HG02973 (cell line): ENCODE results near the gene PCDHB10.
"Not testable (repeated sequence)": the region's sequence is repeated elsewhere in the genome, so short reads cannot be mapped to it uniquely, and the experiment has no call there.

Source experiments
- ATAC-seq: cut with Tn5 transposase; IDR thresholded peaks from one replicate; pipeline ENCODE4 v1.9.1; 2021; ENCODE audit warnings: moderate library complexity; ENCODE audit not compliant: unreplicated experiment

PCDHB10 gene

DNA sequence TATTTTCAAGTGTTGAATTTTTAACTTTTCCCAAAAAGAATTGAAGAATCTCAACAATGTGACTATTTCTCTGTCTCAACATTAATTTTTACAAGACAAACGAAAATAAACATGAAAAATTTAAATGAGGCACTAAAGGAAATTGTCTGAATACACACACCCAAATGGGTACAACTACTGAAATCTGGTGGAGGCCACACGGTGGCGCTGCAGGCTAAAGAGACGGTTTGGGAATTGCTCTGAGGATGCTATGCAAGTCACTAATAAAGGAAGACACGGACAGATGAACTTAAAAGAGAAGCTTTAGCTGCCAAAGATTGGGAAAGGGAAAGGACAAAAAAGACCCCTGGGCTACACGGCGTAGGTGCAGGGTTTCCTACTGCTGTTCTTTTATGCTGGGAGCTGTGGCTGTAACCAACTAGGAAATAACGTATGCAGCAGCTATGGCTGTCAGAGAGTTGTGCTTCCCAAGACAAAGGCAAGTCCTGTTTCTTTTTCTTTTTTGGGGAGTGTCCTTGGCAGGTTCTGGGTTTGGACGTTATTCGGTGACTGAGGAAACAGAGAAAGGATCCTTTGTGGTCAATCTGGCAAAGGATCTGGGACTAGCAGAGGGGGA, at the start of gene PCDHB10:
TSS of gene PCDHB10 (plus strand) at position 244 of the 616 bp plus-strand sequence. CDS start at position 444, 200 bp downstream.
- no peak for ATAC-seq

DNA sequence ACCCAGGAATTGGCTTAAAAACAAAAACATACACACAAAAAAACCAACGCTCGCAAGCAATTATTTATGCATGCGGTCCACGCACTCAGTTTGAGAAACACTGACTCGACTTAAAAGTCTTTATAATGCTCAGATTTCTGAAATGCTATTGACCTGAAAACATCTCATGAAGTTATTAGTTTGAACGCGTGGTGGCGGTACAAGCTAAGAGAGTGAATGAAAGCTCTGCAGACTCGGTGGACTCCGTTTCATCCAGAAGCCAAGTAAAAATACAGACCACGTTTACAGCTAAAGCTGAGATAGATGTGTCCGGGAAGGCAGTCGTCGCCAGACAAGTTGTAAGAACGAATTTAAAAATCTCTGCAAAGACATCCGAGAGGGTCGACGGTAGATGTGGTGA, 42.3 kb upstream of the PCDHB10 start, which contains the start of gene PCDHB6:
TSS of gene PCDHB6 (plus strand) at position 246 of the 400 bp plus-strand sequence. CDS start 201 bp downstream, outside the sequence.
- ATAC-seq = no peak

DNA sequence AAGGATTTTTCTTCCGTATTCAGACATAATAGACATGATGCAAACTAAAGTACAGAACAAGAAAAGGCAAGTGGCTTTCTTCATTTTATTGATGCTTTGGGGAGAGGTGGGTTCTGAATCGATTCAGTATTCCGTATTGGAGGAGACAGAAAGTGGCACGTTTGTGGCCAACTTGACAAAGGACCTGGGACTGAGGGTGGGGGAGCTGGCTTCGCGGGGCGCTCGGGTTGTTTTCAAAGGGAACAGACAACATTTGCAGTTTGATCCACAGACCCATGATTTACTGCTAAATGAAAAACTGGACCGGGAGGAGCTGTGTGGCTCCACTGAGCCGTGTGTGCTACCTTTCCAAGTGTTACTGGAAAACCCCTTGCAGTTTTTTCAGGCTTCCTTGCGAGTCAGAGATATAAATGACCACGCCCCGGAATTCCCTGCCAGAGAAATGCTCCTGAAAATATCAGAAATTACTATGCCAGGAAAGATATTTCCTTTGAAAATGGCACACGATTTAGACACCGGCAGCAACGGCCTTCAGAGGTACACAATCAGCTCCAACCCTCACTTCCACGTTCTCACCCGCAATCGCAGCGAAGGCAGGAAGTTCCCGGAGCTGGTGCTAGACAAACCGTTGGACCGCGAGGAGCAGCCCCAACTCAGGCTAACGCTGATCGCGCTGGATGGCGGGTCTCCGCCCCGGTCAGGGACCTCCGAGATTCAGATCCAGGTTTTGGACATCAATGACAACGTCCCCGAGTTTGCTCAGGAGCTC, 41.7 kb upstream of the PCDHB10 start:
- ATAC-seq = no peak

DNA sequence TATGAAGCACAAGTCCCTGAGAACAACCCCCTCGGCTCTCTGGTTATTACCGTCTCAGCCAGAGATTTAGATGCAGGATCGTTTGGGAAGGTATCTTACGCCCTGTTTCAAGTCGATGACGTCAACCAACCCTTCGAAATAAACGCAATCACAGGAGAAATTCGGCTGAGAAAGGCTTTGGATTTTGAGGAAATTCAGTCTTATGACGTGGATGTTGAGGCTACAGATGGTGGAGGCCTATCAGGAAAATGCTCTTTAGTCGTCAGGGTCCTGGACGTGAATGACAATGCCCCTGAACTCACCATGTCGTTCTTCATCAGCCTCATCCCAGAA, 41.2 kb upstream of the PCDHB10 start:
- ATAC-seq = no peak

DNA sequence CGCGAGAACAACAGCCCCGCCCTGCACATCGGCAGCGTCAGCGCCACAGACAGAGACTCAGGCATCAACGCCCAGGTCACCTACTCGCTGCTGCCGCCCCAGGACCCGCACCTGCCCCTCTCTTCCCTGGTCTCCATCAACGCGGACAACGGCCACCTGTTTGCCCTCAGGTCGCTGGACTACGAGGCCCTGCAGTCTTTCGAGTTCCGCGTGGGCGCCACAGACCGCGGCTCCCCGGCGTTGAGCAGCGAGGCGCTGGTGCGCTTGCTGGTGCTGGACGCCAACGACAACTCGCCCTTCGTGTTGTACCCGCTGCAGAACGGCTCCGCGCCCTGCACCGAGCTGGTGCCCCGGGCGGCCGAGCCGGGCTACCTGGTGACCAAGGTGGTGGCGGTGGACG, 40.5 kb upstream of the PCDHB10 start:
- not testable (repeated sequence) for ATAC-seq

DNA sequence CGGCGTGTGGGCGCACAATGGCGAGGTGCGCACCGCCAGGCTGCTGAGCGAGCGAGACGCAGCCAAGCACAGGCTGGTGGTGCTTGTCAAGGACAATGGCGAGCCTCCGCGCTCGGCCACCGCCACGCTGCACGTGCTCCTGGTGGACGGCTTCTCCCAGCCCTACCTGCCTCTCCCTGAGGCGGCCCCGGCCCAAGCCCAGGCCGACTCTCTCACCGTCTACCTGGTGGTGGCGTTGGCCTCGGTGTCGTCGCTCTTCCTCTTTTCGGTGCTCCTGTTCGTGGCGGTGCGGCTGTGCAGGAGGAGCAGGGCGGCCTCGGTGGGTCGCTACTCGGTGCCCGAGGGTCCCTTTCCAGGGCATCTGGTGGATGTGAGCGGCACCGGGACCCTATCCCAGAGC, 40.1 kb upstream of the PCDHB10 start:
- not testable (repeated sequence) for ATAC-seq

DNA sequence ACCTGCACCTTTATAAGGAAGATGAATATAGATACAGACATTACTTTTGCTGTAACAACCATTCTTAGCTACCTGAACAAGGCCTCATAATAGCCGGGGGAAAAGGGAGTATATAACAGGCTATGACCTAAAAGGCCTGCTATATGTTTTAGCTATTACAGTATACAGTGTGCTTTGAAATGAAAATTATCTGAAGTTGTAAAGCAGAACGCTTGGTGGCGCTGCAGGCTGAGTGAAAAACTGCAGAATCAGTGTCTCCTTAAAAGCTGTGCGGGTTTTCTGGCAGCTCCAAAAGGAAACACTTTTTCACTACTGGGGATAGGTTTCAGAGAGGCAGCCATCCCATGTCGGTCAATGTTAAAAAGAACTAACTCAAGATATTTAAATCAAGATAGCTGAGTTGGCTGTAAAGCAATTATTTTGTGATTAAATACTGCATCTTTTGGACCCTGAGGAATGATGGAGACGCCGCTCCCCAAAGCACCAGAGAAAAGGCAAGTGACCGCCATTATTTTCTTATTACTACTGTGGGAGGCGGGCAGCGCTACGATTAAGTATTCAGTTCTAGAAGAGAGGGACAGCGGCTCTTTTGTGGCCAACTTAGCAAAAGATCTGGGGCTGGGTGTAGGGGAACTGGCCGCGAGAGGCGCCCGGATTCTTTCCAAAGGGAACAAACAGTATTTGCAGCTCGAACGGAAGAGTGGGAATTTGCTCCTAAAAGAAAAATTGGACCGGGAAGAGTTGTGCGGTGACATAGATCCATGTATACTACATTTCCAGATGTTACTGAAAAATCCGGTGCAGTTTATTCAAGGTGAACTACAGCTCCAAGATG, 36.4 kb upstream of the PCDHB10 start:
- ATAC-seq = no peak

DNA sequence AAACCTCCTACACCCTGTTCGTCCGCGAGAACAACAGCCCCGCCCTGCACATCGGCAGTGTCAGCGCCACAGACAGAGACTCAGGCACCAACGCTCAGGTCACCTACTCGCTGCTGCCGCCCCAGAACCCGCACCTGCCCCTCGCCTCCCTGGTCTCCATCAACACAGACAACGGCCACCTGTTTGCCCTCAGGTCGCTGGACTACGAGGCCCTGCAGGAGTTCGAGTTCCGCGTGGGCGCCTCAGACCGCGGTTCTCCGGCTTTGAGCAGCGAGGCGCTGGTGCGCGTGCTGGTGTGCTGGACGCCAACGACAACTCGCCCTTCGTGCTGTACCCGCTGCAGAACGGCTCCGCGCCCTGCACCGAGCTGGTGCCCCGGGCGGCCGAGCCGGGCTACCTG, 34.8 kb upstream of the PCDHB10 start:
- not testable (repeated sequence) for ATAC-seq

DNA sequence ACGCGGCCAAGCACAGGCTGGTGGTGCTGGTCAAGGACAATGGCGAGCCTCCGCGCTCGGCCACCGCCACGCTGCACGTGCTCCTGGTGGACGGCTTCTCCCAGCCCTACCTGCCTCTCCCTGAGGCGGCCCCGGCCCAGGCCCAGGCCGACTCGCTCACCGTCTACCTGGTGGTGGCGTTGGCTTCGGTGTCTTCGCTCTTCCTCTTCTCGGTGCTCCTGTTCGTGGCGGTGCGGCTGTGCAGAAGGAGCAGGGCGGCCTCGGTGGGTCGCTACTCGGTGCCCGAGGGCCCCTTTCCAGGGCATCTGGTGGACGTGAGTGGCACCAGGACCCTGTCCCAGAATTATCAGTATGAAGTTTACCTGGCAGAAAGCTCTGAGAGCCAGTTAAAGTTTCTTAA, 34.3 kb upstream of the PCDHB10 start:
- not testable (repeated sequence) for ATAC-seq

DNA sequence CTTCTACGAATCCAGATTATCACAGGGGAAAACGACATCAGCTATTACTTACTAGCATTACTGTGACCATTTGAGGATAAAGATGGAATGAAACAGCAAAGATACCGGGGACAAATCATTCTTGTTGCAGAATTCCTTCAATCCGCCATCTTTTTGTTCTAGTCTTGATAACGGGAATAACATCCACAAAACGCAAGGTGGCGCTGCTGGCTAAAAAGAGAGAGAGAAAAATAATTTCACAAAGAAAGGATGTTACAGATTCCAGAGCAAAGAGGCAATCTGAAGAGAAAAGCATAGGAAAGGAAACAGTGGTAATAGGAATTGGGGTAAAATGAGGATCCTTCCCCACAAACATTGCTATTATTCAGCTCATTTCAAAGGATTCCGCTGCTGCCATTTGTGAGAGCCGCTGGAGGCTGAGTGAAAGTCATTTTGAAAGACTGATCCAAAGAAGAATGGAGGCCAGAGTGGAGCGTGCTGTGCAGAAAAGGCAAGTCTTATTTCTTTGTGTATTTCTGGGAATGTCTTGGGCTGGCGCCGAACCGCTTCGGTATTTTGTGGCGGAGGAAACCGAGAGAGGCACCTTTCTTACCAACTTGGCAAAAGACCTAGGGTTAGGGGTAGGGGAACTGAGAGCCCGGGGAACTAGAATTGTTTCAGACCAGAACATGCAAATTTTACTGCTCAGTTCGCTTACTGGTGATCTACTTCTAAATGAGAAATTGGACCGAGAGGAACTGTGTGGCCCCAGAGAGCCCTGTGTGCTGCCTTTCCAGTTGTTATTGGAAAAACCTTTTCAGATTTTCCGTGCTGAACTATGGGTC, 19.6 kb upstream of the PCDHB10 start, which contains the start of gene PCDHB7:
TSS of gene PCDHB7 (plus strand) at position 264 of the 824 bp plus-strand sequence. CDS start at position 456, 192 bp downstream.
- ATAC-seq = no peak

DNA sequence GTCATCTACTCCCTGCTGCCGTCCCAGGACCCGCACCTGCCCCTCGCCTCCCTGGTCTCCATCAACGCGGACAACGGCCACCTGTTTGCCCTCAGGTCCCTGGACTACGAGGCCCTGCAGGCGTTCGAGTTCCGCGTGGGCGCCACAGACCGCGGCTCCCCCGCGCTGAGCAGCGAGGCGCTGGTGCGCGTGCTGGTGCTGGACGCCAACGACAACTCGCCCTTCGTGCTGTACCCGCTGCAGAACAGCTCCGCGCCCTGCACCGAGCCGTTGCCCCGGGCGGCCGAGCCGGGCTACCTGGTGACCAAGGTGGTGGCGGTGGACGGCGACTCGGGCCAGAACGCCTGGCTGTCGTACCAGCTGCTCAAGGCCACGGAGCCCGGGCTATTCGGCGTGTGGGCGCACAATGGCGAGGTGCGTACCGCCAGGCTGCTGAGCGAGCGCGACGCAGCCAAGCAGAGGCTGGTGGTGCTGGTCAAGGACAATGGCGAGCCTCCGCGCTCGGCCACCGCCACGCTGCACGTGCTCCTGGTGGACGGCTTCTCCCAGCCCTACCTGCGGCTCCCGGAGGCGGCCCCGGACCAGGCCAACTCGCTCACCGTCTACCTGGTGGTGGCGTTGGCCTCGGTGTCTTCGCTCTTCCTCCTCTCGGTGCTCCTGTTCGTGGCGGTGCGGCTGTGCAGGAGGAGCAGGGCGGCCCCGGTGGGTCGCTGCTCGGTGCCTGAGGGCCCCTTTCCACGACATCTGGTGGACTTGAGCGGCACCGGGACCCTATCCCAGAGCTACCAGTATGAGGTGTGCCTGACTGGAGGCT, 17.7 kb upstream of the PCDHB10 start:
- not testable (repeated sequence) for ATAC-seq

DNA sequence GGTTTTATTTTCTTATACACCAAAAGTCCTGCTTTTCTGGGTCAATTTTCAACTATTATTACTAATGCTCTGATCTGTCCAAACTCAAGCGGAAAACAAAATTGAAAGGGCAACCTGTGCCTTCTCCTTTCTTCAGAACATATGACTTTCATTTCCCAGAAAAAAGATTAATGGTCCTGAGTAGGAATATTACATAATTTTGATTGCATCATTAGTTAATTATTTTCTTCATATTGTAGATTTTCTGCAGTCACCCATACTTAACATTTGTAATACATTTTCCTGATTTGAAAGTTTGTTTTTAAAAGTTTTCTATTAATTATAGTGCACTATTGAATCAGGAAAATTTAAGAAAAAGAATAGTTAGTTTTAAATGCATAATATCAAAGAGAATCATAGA, 16.2 kb upstream of the PCDHB10 start:
- no peak for ATAC-seq

DNA sequence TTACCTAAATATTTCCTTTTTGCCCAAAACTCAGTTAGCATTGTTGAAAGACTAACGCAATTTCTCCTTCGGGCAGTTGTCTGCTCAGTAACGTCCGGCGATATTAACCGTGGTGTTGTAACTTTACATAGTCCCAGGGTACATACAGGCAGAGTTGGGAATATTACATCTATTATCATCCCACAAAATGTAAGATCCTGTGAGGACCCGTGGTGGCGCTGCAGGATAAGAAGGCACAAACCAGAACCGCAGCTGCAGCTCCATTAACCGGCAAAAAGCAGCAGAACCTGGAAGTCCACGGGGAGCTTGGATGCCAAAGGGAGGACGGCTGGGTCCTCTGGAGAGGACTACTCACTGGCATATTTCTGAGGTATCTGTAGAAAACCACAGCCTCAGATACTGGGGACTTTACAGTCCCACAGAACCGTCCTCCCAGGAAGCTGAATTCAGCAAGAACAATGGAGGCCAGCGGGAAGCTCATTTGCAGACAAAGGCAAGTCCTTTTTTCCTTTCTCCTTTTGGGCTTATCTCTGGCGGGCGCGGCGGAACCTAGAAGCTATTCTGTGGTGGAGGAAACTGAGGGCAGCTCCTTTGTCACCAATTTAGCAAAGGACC, 14.5 kb upstream of the PCDHB10 start, which contains the start of gene PCDHB8:
TSS of gene PCDHB8 (plus strand) at position 214 of the 615 bp plus-strand sequence. CDS start at position 459, 245 bp downstream.
- not testable (repeated sequence) for ATAC-seq

DNA sequence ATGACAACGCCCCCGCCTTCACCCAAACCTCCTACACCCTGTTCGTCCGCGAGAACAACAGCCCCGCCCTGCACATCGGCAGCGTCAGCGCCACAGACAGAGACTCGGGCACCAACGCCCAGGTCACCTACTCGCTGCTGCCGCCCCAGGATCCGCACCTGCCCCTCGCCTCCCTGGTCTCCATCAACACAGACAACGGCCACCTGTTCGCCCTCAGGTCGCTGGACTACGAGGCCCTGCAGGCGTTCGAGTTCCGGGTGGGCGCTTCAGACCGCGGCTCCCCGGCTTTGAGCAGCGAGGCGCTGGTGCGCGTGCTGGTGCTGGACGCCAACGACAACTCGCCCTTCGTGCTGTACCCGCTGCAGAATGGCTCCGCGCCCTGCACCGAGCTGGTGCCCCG, 12.8 kb upstream of the PCDHB10 start:
- ATAC-seq = not testable (repeated sequence)

DNA sequence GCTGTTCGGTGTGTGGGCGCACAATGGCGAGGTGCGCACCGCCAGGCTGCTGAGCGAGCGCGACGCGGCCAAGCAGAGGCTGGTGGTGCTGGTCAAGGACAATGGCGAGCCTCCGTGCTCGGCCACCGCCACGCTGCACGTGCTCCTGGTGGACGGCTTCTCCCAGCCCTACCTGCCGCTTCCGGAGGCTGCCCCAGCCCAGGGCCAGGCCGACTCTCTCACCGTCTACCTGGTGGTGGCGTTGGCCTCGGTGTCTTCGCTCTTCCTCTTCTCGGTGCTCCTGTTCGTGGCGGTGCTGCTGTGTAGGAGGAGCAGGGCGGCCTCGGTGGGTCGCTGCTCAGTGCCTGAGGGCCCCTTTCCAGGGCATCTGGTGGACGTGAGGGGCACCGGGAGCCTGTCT, 12.3 kb upstream of the PCDHB10 start:
- ATAC-seq = not testable (repeated sequence)

DNA sequence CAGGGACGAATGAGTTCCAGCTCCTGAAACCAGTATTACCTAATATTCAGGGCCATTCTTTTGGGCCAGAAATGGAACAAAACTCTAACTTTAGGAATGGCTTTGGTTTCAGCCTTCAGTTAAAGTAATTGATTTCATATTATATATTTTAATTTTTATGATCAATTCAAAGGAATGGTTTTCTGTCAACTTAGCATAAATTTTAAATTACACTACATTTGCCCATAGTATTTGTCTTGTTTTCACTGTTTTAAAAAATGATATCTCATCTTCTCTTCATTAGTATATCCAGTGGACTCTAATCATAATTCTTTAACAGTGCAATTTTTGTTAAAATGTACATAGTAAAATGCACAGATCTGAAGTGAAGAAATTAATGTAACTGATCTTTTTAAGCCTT, 11.8 kb upstream of the PCDHB10 start:
- no peak for ATAC-seq

DNA sequence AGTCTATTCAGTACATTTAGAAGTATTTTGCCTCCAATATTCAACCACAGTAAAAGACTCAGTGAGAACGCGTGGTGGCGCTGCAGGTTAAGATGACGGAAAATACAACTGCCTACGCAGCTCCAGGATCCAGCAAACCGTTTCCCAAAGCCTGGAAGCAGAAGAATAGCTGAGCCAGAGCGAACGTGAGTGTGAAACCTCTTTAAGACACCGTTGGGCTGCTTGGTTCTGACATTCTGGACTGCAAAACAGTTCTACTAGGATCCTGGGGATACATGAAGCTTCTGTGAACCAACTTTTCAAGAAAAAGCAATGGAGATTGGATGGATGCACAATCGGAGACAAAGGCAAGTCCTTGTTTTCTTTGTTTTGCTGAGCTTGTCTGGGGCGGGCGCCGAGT, 9.9 kb upstream of the PCDHB10 start, which contains the start of gene PCDHB16:
TSS of gene PCDHB16 (plus strand) at position 140 of the 400 bp plus-strand sequence. CDS start at position 313, 173 bp downstream.
- ATAC-seq = no peak

DNA sequence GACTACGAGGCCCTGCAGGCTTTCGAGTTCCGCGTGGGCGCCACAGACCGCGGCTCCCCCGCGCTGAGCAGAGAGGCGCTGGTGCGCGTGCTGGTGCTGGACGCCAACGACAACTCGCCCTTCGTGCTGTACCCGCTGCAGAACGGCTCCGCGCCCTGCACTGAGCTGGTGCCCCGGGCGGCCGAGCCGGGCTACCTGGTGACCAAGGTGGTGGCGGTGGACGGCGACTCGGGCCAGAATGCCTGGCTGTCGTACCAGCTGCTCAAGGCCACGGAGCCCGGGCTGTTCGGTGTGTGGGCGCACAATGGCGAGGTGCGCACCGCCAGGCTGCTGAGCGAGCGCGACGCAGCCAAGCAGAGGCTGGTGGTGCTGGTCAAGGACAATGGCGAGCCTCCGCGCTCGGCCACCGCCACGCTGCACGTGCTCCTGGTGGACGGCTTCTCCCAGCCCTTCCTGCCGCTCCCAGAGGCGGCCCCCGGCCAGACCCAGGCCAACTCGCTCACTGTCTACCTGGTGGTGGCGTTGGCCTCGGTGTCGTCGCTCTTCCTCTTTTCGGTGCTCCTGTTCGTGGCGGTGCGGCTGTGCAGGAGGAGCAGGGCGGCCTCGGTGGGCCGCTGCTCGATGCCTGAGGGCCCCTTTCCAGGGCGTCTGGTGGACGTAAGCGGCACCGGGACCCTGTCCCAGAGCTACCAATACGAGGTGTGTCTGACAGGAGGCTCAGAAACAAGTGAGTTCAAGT, 7.9 kb upstream of the PCDHB10 start:
- ATAC-seq = not testable (repeated sequence)
